IPS DF 19.7 (cell line): Measurements from ENCODE around the gene SPATA4.
A peak's percentile ranks its signal among the peaks of the same experiment; 100 is the strongest.

Source experiments
- DNase-seq: peaks from one replicate; pipeline ENCODE4 v3.0.0-alpha.2; 2013; ENCODE audit warnings: low read depth, low spot score

The SPATA4 gene

GRCh38 chr4:176189891-176190795 lies 5.2 kb downstream of the SPATA4 start:
- DNase-seq: no peak

GRCh38 chr4:176188654-176189053 lies 6.7 kb downstream of the SPATA4 start:
- no peak for DNase-seq

- no peak for DNase-seq
Measured at GRCh38 chr4:176187624-176188023, 7.8 kb downstream of the SPATA4 start.

- DNase-seq: no peak
Measured at GRCh38 chr4:176186671-176187395, 8.6 kb downstream of the SPATA4 start.

- DNase-seq: peak; percentile 25
Measured at GRCh38 chr4:176186067-176186466, 9.3 kb downstream of the SPATA4 start.

GRCh38 chr4:176185051-176185450 lies 10.3 kb downstream of the SPATA4 start:
- no peak for DNase-seq

- DNase-seq: no peak
Measured at GRCh38 chr4:176163041-176163440, 32.3 kb downstream of the SPATA4 start.

- DNase-seq: no peak
Measured at GRCh38 chr4:176156656-176157055, 38.7 kb downstream of the SPATA4 start.

- DNase-seq: no peak
Measured at GRCh38 chr4:176153124-176153523, 42.3 kb downstream of the SPATA4 start.

GRCh38 chr4:176150704-176151103 lies 44.7 kb downstream of the SPATA4 start:
- DNase-seq: no peak

GRCh38 chr4:176150356-176150682 lies 45.1 kb downstream of the SPATA4 start:
- no peak for DNase-seq

- no peak for DNase-seq
Measured at GRCh38 chr4:176149680-176150355, 45.6 kb downstream of the SPATA4 start.

- DNase-seq: no peak
Measured at GRCh38 chr4:176142253-176142652, 53.1 kb downstream of the SPATA4 start.

GRCh38 chr4:176139518-176139917 lies 55.9 kb downstream of the SPATA4 start:
- DNase-seq: no peak

- no peak for DNase-seq
Measured at GRCh38 chr4:176137631-176138030, 57.8 kb downstream of the SPATA4 start.

- no peak for DNase-seq
Measured at GRCh38 chr4:176134670-176135069, 60.7 kb downstream of the SPATA4 start.
